Activated CD8-positive, alpha-beta memory T cell treated with anti-CD3 and anti-CD28 coated beads for 4 hours (primary cell): ENCODE measurements around the gene XCL1.

ENCODE experiments used
- DNase-seq, 2 donors: peaks; one replicate each; pipeline ENCODE4 v3.0.0-alpha.2; 2020; ENCODE audit warnings: low read depth in 2 of 2

Gene XCL1

DNA sequence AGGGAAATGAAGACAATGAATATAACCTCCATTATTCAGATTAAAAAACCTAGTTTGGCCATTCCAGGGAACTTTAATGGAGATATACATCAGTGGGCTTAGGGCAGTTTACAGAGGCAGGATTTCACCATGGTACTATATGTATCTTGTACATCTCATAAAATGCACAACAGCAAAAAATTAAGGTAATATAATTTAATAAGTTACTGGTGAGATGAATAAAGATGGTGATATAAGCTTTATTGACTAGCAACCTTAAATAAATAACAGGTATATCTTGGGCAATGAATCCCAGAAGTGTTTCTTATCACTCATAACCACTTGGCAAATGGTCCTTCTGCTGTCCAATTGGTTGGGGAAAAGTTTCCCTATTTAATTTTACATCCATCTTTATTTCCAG, 29.0 kb downstream of the XCL1 start:
- no peak for DNase-seq

GRCh38 chr1:168606096-168606495, 29.7 kb downstream of the XCL1 start:
- no peak for DNase-seq

DNA sequence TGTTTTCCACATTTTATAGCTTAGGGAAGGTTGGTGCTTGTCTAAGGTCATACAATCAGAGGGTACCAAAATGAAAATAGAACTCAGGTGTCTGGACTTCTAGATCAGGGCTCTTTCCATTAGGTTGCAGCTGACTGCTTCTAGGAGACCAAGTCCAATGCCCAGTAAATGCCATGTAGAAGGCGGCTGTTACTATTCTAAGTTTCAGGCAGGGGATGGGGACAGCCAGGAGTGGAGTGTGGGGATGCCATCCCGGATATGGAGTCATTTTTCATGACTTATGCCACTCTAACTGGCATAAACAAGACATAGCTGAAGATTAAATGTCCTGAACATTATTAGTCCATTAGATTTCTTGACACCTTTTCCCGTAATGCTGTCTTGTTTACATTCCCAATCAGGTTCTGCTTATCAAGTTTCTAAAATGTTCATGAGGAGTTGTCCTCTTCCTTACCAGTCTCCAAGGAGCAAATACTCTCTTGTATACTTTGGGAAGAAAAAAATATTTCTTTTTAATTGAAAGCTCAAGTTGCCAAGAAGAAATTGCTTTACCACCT, 31.5 kb downstream of the XCL1 start:
- DNase-seq = no peak

DNA sequence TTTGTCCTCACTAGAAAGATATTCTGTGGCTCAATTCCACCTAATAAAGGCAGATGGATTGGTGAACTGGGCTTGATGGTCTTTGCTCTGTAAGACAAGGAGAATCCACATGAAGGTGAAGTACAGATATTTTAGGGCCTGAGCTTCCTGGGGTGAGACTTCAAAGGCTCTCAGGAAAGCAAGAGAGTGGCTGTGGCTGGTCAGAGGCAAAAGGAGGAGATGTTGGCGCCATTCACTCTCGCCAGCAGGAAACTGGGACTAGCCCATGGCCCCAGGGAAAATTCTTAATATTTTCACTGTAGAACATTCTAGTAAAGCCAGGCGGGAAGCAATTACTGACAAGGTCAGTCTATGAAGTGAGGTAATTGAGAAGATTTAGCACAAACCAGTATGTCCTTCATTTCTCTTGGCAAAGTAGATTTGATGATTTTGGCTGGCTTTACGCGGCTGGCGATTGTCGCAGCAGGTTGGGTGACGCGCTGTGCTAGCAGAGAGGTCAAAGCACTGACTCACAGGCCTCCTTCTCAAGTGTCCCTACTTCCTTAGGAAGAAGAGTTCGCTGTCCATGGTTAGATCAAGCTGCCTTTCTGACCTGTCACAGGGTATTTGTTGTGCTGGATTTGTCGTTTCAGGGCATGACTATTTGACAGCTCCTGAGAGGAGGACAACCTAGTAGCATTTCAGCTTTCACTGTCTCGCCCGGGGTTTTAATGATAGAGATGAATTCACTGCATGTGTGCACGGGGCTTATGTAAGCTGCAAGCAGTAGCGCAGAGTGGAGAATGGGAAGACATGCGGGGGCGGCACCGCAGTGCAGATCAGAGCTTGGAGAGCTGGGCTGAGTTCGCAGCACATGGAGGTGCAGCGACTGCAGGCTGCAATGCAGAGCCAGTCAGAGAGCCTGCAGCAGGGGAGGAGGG, 32.7 kb downstream of the XCL1 start:
- no peak for DNase-seq

GRCh38 chr1:168609741-168610510, 33.5 kb downstream of the XCL1 start:
- no peak for DNase-seq

GRCh38 chr1:168613038-168613451, 36.6 kb downstream of the XCL1 start:
- DNase-seq = no peak

DNA sequence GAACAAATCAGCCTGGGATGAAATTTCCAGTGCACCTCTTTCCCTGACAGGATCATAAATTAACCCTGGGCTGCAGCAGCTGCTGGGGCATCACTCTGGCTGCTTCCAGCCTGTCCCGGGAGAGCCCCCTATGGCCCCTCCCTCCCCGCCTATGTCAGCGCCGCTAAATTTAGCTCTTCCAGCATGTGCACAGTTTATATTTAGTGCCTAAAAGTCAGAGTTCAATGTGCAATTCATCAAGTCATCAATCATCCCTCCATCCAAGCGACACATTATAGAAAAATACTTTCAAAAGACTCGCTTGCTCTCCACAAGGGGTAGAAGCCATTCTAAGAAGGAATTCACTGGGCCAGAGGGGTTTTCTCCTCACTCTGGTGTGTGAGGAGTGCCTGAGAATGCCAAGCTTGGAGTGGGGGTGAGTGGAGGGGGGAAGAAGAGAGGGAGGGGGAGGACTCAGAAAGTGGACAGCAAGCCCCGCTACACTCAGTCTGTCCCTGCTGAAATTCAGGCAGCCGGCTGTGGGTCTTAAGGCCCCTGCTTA, 37.4 kb downstream of the XCL1 start:
- DNase-seq = no peak

GRCh38 chr1:168614235-168614634, 37.8 kb downstream of the XCL1 start:
- no peak for DNase-seq

DNA sequence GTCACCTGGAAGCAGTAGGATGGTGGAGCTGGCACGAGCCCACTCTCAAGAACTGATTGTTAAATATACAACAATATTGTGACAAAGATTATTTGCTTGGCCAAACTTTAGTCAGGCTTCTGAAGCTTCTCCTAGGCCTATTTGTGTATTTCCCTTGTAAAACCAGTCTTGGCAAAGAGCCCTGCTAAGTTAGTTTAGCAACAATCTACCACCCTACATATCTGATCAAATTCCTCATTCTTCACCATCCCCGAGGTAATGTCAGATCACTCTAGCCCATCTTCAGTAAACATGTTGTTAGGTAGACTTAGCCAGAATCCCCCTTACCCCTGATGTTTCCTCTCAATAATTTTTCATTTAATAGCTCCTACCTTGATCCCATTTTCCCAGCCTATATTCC, 39.6 kb downstream of the XCL1 start:
- DNase-seq = no peak

DNA sequence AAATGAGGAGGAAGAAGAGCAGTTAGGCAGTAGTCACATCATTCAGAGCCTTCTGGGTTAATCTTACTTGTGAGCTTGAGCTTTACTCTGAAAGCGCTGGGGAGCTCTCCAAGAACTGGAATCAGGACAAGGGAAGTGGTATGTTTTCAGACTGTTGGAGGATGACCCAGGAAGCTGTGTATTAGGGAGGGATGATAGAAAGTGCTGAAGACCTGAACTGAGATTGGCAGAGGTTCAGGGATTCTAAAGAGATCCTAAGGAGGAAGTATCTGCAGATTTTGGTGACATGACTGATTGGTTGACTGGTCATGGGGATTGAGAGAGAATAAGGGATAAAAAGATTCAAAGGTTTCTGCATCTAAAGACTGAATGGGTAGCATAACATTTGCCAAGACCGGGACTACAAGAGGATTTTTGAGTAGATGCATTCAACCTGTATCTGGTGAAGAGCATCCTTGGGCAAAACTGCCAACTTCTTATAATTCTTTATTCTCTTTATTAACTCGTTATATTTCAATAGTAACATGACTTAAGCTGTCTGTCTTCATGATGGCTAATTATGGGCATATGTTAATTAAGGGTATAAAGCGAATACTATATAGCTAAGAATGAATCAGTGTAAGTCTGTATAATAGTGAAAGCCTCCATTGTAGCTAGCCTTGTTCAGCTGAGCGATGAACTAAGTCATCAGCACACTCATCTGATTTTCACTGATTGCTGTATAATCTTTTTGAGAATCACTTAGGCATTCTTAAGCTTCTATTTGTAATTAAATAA, 41.8 kb downstream of the XCL1 start:
- DNase-seq = no peak

GRCh38 chr1:168618886-168619285, 42.5 kb downstream of the XCL1 start:
- no peak for DNase-seq

DNA sequence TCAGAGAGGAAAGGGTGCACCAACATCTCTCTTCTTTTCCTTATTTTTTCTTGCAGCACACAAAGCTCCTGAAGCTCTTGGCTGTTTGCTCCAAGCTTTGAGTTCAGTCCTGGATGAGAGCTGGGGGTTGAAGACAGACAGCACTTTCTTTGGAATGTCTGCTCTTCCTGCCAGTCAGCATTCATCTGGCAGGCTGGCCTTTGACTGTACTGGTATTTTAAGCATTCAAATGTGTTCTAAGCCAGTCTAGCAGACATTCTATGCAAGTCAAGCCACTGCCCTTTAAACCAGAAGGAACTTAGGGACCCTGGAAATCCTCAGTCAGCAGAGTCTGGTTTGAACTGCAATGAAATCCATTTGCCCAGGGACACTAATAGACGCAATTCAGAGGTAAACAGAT, 45.0 kb downstream of the XCL1 start:
- no peak for DNase-seq

DNA sequence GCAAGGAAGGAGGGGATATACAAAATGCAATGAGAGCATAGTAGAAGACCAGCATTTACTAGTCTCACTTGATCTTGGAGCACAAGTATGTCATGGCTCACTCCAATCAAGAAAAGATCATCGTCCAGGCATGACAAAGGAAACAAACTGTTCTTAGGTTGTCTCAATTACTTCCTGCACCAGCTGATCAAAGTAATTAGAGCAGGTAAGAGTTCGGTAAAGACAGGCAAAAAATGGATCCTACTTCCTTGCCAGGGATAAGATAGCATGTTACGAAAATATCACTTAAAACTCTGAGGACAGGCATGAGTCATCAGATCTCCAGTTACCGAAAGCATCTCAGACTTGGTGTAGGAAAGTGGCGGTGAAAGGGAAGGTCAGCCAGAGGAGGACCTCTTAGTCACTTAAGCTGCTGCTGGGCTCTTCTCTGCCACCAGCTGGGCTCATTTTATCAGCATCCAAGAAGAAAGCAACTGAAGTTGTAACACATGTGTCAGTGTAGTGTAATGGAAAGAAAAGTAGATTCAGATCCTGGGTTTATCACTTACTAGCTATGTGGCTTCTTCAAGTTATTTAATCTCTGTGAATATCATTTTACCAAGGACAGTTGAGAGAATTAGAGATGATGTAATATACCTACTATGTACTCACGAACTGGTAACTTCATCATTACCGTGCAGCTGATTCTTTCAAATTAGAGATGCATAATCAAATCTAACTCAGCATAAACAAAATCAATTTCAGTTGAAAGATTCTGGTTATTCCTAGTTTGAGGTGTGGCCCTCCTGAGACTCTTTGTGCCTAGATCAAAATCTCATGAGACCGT, 46.8 kb downstream of the XCL1 start:
- DNase-seq = no peak

DNA sequence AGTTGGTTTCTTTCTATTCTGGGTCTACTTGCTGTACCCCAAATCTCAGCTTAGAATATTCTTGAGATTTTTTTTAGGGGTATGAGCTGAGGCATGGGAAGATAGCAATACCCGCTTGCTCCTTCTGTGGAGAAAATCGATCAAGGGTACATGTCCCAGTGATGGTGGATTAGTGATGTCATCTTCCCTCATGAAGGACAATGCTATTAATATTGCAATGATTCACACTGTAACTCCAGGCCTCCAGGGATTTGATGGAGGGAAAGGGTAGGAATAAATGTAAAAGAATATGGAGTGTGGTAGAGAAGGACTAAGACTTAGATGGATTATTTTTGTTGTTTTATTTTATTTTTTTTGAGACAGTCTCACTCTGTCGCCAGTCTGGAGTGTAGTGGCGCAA, 47.4 kb downstream of the XCL1 start:
- no peak for DNase-seq

GRCh38 chr1:168626326-168626725, 49.9 kb downstream of the XCL1 start:
- DNase-seq = no peak

DNA sequence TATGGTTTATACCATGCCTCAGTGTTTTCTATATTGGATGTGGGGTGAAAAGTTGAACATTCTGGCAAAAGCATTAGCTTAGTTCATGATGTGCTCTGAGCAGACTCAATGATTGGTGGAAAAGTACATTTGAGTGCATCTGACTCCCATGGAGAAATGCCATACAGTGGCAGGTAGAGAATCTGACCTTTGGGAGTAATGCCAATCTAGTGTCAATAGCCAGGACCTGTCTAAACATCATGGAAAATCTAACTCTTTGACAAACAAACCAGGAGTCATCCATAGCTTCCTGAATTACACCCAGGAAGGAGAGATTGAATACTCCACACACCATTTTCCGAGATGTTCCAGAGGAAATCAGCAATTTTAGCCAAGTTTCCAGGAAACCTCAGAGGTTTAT, 51.0 kb downstream of the XCL1 start:
- DNase-seq = no peak

- no peak for DNase-seq
Observed at GRCh38 chr1:168628807-168629206, 52.4 kb downstream of the XCL1 start.

GRCh38 chr1:168629466-168629865, 53.1 kb downstream of the XCL1 start:
- DNase-seq = no peak
